ENCODE measurements around the gene LNX2. TPM values are rescaled to one million over a fixed set of nuclear protein-coding genes. Genes with fewer than 3 reads are reported as not detected.

Gene LNX2
- total RNA-seq, 8 experiments from 2014 or later, result 3.2 to 7.6 (median 5.7) TPM

GRCh38 chr13:27654059-27654458, 33.7 kb upstream of the LNX2 start:
- in situ Hi-C loops (cut with MboI; ENCODE audit: low pct_unique_long_range_greater_than_20kb in 2 of 9, low sequenced_read_pairs in 9 of 9, unreplicated experiment in 9 of 9), result no loop called here
- Histone ChIP-seq H3K4me1 (replicated peaks in 1 of 2) (no peaks in the 10 kb centered on the region), H3K4me3 (no peak overlapping the region), H3K27ac (no peak overlapping the region)
- 33 to 100% (median 95%) methylated on average over 2 to 3 of the region's 3 CpGs for WGBS, 10 experiments
- ATAC-seq (replicated peaks in 6 of 8), result no peak

- in situ Hi-C loops (cut with MboI; ENCODE audit: low pct_unique_long_range_greater_than_20kb in 2 of 9, low sequenced_read_pairs in 9 of 9, unreplicated experiment in 9 of 9), result no loop called here
- 90 to 100% (median 100%) methylated on average over 1 of the region's 1 CpG; no CpG with 5 or more reads in 6 of the 10 experiments for WGBS, 10 experiments
- no peak for ATAC-seq (replicated peaks in 6 of 8)
- Histone ChIP-seq H3K4me1 (replicated peaks in 1 of 2) (no peaks in the 10 kb centered on the region), H3K4me3 (no peak overlapping the region), H3K27ac (no peak overlapping the region)
These were observed 30.0 kb upstream of the LNX2 start for GRCh38 chr13:27650312-27650711.

GRCh38 chr13:27644302-27644701, 24.0 kb upstream of the LNX2 start:
- Histone ChIP-seq H3K27ac (no peak overlapping the region), H3K4me3 (no peak overlapping the region), H3K4me1 (replicated peaks in 1 of 2) (no peaks in the 10 kb centered on the region)
- WGBS, 10 experiments, result 9 to 80% (median 50%) methylated on average over 1 of the region's 1 CpG; no CpG with 5 or more reads in 1 of the 10 experiments
- peak in 2 of 8 experiments; percentile 68 to 71 for ATAC-seq (replicated peaks in 6 of 8)
- in situ Hi-C loops (cut with MboI; ENCODE audit: low pct_unique_long_range_greater_than_20kb in 2 of 9, low sequenced_read_pairs in 9 of 9, unreplicated experiment in 9 of 9), result no loop called here

GRCh38 chr13:27643334-27644132, 23.2 kb upstream of the LNX2 start:
- ATAC-seq (replicated peaks in 6 of 8), result no peak
- no peak overlapping the region for H3K27ac ChIP-seq
- WGBS, 10 experiments, result 76 to 100% (median 91%) methylated on average over 1 to 5 of the region's 5 CpGs

GRCh38 chr13:27641711-27642502, 21.6 kb upstream of the LNX2 start:
- no peak overlapping the region for H3K4me3 ChIP-seq
- in situ Hi-C loops (cut with MboI; ENCODE audit: low pct_unique_long_range_greater_than_20kb in 2 of 9, low sequenced_read_pairs in 9 of 9, unreplicated experiment in 9 of 9), result no loop called here
- no peaks in the 10 kb centered on the region for H3K4me1 ChIP-seq (replicated peaks in 1 of 2)
- no peak for ATAC-seq (replicated peaks in 6 of 8)
- H3K27ac ChIP-seq, result no peak overlapping the region
- 60 to 100% (median 94%) methylated on average over 1 to 3 of the region's 4 CpGs; no CpG with 5 or more reads in 1 of the 10 experiments for WGBS, 10 experiments

More at GRCh38 chr13:27643334-27644132, 23.2 kb upstream of the LNX2 start:
- H3K4me3 ChIP-seq, result no peak overlapping the region
- H3K4me1 ChIP-seq (replicated peaks in 1 of 2), result no peaks in the 10 kb centered on the region
- in situ Hi-C loops (cut with MboI; ENCODE audit: low pct_unique_long_range_greater_than_20kb in 2 of 9, low sequenced_read_pairs in 9 of 9, unreplicated experiment in 9 of 9), result no loop called here

- no peak overlapping the region for H3K4me3 ChIP-seq
- ATAC-seq (replicated peaks in 6 of 8), result no peak
- in situ Hi-C loops (cut with MboI; ENCODE audit: low pct_unique_long_range_greater_than_20kb in 2 of 9, low sequenced_read_pairs in 9 of 9, unreplicated experiment in 9 of 9), result no loop called here
- H3K4me1 ChIP-seq (replicated peaks in 1 of 2), result no peaks in the 10 kb centered on the region
- no peak overlapping the region for H3K27ac ChIP-seq
These were observed 18.9 kb upstream of the LNX2 start for GRCh38 chr13:27639186-27639585.

- Histone ChIP-seq H3K4me3 (no peak overlapping the region), H3K4me1 (replicated peaks in 1 of 2) (no peaks in the 10 kb centered on the region), H3K27ac (no peak overlapping the region)
- ATAC-seq (replicated peaks in 6 of 8), result peak in 3 of 8 experiments; percentile 53 to 82 (median 54)
- 0 to 76% (median 50%) methylated on average over 1 to 2 of the region's 2 CpGs; no CpG with 5 or more reads in 1 of the 10 experiments for WGBS, 10 experiments
- in situ Hi-C loops (cut with MboI; ENCODE audit: low pct_unique_long_range_greater_than_20kb in 2 of 9, low sequenced_read_pairs in 9 of 9, unreplicated experiment in 9 of 9), result no loop called here
These were observed 18.2 kb upstream of the LNX2 start for GRCh38 chr13:27638521-27638920.

- in situ Hi-C loops (cut with MboI; ENCODE audit: low pct_unique_long_range_greater_than_20kb in 2 of 9, low sequenced_read_pairs in 9 of 9, unreplicated experiment in 9 of 9), result no loop called here
- H3K4me3 ChIP-seq, result no peak overlapping the region
- H3K27ac ChIP-seq, result no peak overlapping the region
- WGBS, 10 experiments, result 60 to 100% (median 100%) methylated on average over 1 of the region's 1 CpG; no CpG with 5 or more reads in 5 of the 10 experiments
- peak in 2 of 8 experiments; percentile 53 to 61 for ATAC-seq (replicated peaks in 6 of 8)
- no peaks in the 10 kb centered on the region for H3K4me1 ChIP-seq (replicated peaks in 1 of 2)
These were observed 17.7 kb upstream of the LNX2 start for GRCh38 chr13:27638001-27638400.

GRCh38 chr13:27637289-27637626, 16.9 kb upstream of the LNX2 start:
- 100% methylated on average over 1 of the region's 1 CpG; no CpG with 5 or more reads in 5 of the 10 experiments for WGBS, 10 experiments
- ATAC-seq (replicated peaks in 6 of 8), result no peak
- no peak overlapping the region for H3K27ac ChIP-seq
- H3K4me3 ChIP-seq, result no peak overlapping the region
- H3K4me1 ChIP-seq (replicated peaks in 1 of 2), result no peaks in the 10 kb centered on the region
- in situ Hi-C loops (cut with MboI; ENCODE audit: low pct_unique_long_range_greater_than_20kb in 2 of 9, low sequenced_read_pairs in 9 of 9, unreplicated experiment in 9 of 9), result no loop called here

GRCh38 chr13:27636589-27637288, 16.4 kb upstream of the LNX2 start:
- WGBS, 10 experiments, result 80 to 100% (median 94%) methylated on average over 1 to 6 of the region's 6 CpGs
- H3K4me3 ChIP-seq, result no peak overlapping the region
- H3K27ac ChIP-seq, result no peak overlapping the region
- in situ Hi-C loops (cut with MboI; ENCODE audit: low pct_unique_long_range_greater_than_20kb in 2 of 9, low sequenced_read_pairs in 9 of 9, unreplicated experiment in 9 of 9), result no loop called here
- no peaks in the 10 kb centered on the region for H3K4me1 ChIP-seq (replicated peaks in 1 of 2)
- ATAC-seq (replicated peaks in 6 of 8), result no peak

GRCh38 chr13:27635266-27635665, 14.9 kb upstream of the LNX2 start:
- no peak for ATAC-seq (replicated peaks in 6 of 8)
- Histone ChIP-seq H3K4me1 (replicated peaks in 1 of 2) (no peaks in the 10 kb centered on the region), H3K4me3 (no peak overlapping the region), H3K27ac (no peak overlapping the region)
- 42 to 100% (median 100%) methylated on average over 1 of the region's 1 CpG; no CpG with 5 or more reads in 1 of the 10 experiments for WGBS, 10 experiments
- in situ Hi-C loops (cut with MboI; ENCODE audit: low pct_unique_long_range_greater_than_20kb in 2 of 9, low sequenced_read_pairs in 9 of 9, unreplicated experiment in 9 of 9), result no loop called here

GRCh38 chr13:27634791-27635190, 14.5 kb upstream of the LNX2 start:
- in situ Hi-C loops (cut with MboI; ENCODE audit: low pct_unique_long_range_greater_than_20kb in 2 of 9, low sequenced_read_pairs in 9 of 9, unreplicated experiment in 9 of 9), result no loop called here
- WGBS, 10 experiments, result 88 to 100% (median 100%) methylated on average over 1 to 3 of the region's 3 CpGs; no CpG with 5 or more reads in 3 of the 10 experiments
- H3K27ac ChIP-seq, result no peak overlapping the region
- H3K4me1 ChIP-seq (replicated peaks in 1 of 2), result no peaks in the 10 kb centered on the region
- no peak overlapping the region for H3K4me3 ChIP-seq
- ATAC-seq (replicated peaks in 6 of 8), result no peak

GRCh38 chr13:27634231-27634630, 13.9 kb upstream of the LNX2 start:
- no peaks in the 10 kb centered on the region for H3K4me1 ChIP-seq (replicated peaks in 1 of 2)
- in situ Hi-C loops (cut with MboI; ENCODE audit: low pct_unique_long_range_greater_than_20kb in 2 of 9, low sequenced_read_pairs in 9 of 9, unreplicated experiment in 9 of 9), result no loop called here
- H3K27ac ChIP-seq, result no peak overlapping the region
- H3K4me3 ChIP-seq, result no peak overlapping the region
- WGBS, 10 experiments, result 60 to 100% (median 94%) methylated on average over 1 to 2 of the region's 2 CpGs; no CpG with 5 or more reads in 5 of the 10 experiments
- no peak for ATAC-seq (replicated peaks in 6 of 8)
